WTC11 (cell line): ENCODE results near the gene MUC20. TPM values are rescaled to one million over a fixed set of nuclear protein-coding genes. Genes with fewer than 3 reads are reported as not detected.

Experiments used
- ATAC-seq: fragments of 200-7000 bp; cut with Tn5 transposase; 2 replicates; pipeline ENCODE4 v1.10.0; 2021; ENCODE audit warnings: mild to moderate bottlenecking, moderate library complexity
- CTCF ChIA-PET: fragments of 300-600 bp; sonication (Branson Sonifier 250); formaldehyde crosslinking; loops from one replicate; lab custom pipeline; 2021; ENCODE audit warnings: antibody characterized with exemption; lab: Charles Lee
- POLR2A ChIA-PET: fragments of 350-600 bp; sonication (Branson Sonifier 250); formaldehyde crosslinking; loops from one replicate; lab custom pipeline; 2021; ENCODE audit warnings: antibody characterized with exemption; lab: Charles Lee
- DNase-seq: peaks from one replicate; pipeline ENCODE4 v3.0.0; 2021; ENCODE audit warnings: low spot score
- H3K27ac Mint-ChIP-seq: 2 replicates; pipeline ENCODE4 v1.8.0; 2021; ENCODE audit warnings: mixed read lengths
- H3K27me3 Mint-ChIP-seq: 2 replicates; pipeline ENCODE4 v1.8.0; 2021; ENCODE audit warnings: low read depth, mild to moderate bottlenecking, moderate library complexity, mixed read lengths
- H3K36me3 Mint-ChIP-seq: 2 replicates; pipeline ENCODE4 v1.8.0; 2021; ENCODE audit warnings: mixed read lengths
- H3K4me1 Mint-ChIP-seq: 2 replicates; pipeline ENCODE4 v1.8.0; 2022; ENCODE audit warnings: mixed read lengths
- H3K4me3 Mint-ChIP-seq: 2 replicates; pipeline ENCODE4 v1.8.0; 2021; ENCODE audit warnings: mild to moderate bottlenecking, moderate library complexity, mixed read lengths
- H3K9me3 Mint-ChIP-seq: 2 replicates; pipeline ENCODE4 v1.8.0; 2021; ENCODE audit warnings: mixed read lengths
- CREB1 ChIP-seq: sonication (generic); formaldehyde crosslinking; IDR thresholded peaks from 2 replicates; pipeline ENCODE4 v1.8.0; 2023; ENCODE audit warnings: mild to moderate bottlenecking, missing genetic modification reagents
- E2F4 ChIP-seq: sonication (generic); formaldehyde crosslinking; IDR thresholded peaks from 2 replicates; pipeline ENCODE4 v1.8.1; 2022; ENCODE audit warnings: low read depth, mild to moderate bottlenecking, moderate library complexity, missing genetic modification reagents, borderline replicate concordance
- FOXP1 ChIP-seq: sonication (generic); formaldehyde crosslinking; IDR thresholded peaks from 2 replicates; pipeline ENCODE4 v1.8.0; 2022; ENCODE audit warnings: missing genetic modification reagents, mild to moderate bottlenecking, moderate library complexity, borderline replicate concordance
- GRHL2 ChIP-seq: fragments of 250-450 bp; sonication (Bioruptor Pico); IDR thresholded peaks from 2 replicates; pipeline ENCODE4 v1.8.0; 2022; ENCODE audit warnings: mild to moderate bottlenecking, moderate library complexity; ENCODE audit not compliant: insufficient replicate concordance, severe bottlenecking
- JAZF1 ChIP-seq: fragments of 250-450 bp; sonication (Bioruptor Pico); IDR thresholded peaks from 2 replicates; pipeline ENCODE4 v1.9.0; 2021; ENCODE audit warnings: moderate library complexity, mild to moderate bottlenecking, inconsistent platforms
- NR3C1 ChIP-seq: sonication (generic); formaldehyde crosslinking; conservative IDR thresholded peaks from 2 replicates; pipeline ENCODE4 v1.8.1; 2023; ENCODE audit warnings: low read depth, mild to moderate bottlenecking, missing genetic modification reagents
- ZNF317 ChIP-seq: sonication (generic); formaldehyde crosslinking; IDR thresholded peaks from 2 replicates; pipeline ENCODE4 v1.8.1; 2023; ENCODE audit warnings: low read depth, mild to moderate bottlenecking, moderate library complexity, missing genetic modification reagents, borderline replicate concordance
- ZNF532 ChIP-seq: fragments of 250-450 bp; sonication (Bioruptor Pico); IDR thresholded peaks from 2 replicates; pipeline ENCODE4 v1.9.0; 2021; ENCODE audit warnings: mild to moderate bottlenecking, borderline replicate concordance
- total RNA-seq: library from RNA; stranded (reverse); gene quantifications from 3 replicates; pipeline ENCODE4 v1.2.3, GENCODE V29; 2021
- TF ChIP-seq, protein P1 (sequence below): fragments of 250-450 bp; sonication (Bioruptor Pico); IDR thresholded peaks from 2 replicates; pipeline ENCODE4 v1.8.0; 2021; ENCODE audit warnings: mild to moderate bottlenecking
- TF ChIP-seq, protein P2 (sequence below): sonication (generic); formaldehyde crosslinking; IDR thresholded peaks from 2 replicates; pipeline ENCODE4 v1.8.0; 2022; ENCODE audit warnings: missing genetic modification reagents

The MUC20 gene
- total RNA-seq, 1 experiment from 2014 or later = 0.77 TPM

GRCh38 chr3:195761123-195761566 is 40.4 kb downstream of the MUC20 start:
- H3K4me3 Mint-ChIP-seq = no peak overlapping the region
- ATAC-seq = no peak
- peaks cover 8% of the 10 kb centered on the region for H3K4me1 Mint-ChIP-seq
- CTCF ChIA-PET = interaction anchor here (0.9 to 1.1 kb wide), 2 partner anchors 134 to 154 kb away, joined by 3 read pairs; no protein-coding TSS in a partner anchor
- POLR2A ChIA-PET = no interaction called here
- H3K27me3 Mint-ChIP-seq = no peaks in the 10 kb centered on the region
- H3K36me3 Mint-ChIP-seq = no peaks in the 10 kb centered on the region
- no peaks in the 10 kb centered on the region for H3K9me3 Mint-ChIP-seq
- no peak for DNase-seq
- TF ChIP-seq E2F4 (CRISPR knock-in tag) (no peak), JAZF1 (CRISPR knock-in tag) (no peak), FOXP1 (CRISPR knock-in tag) (no peak), ZNF317 (no peak), GRHL2 (CRISPR knock-in tag) (no peak), ZNF532 (CRISPR knock-in tag) (no peak), CREB1 (CRISPR knock-in tag) (no peak)
- TF ChIP-seq, protein P1, sequence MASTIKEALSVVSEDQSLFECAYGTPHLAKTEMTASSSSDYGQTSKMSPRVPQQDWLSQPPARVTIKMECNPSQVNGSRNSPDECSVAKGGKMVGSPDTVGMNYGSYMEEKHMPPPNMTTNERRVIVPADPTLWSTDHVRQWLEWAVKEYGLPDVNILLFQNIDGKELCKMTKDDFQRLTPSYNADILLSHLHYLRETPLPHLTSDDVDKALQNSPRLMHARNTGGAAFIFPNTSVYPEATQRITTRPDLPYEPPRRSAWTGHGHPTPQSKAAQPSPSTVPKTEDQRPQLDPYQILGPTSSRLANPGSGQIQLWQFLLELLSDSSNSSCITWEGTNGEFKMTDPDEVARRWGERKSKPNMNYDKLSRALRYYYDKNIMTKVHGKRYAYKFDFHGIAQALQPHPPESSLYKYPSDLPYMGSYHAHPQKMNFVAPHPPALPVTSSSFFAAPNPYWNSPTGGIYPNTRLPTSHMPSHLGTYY (CRISPR knock-in tag) = no peak
- TF ChIP-seq, all 79 proteins: peak for 0
- no peak overlapping the region for H3K27ac Mint-ChIP-seq

- no peak for DNase-seq
- H3K27ac Mint-ChIP-seq = no peak overlapping the region
- CTCF ChIA-PET = no interaction called here
Measured at GRCh38 chr3:195761567-195762248, 40.9 kb downstream of the MUC20 start.

More at GRCh38 chr3:195761567-195762248, 40.9 kb downstream of the MUC20 start:
- POLR2A ChIA-PET = no interaction called here
- ATAC-seq = no peak
- no peak for TF ChIP-seq NR3C1 (CRISPR knock-in tag)
- TF ChIP-seq, protein P2, sequence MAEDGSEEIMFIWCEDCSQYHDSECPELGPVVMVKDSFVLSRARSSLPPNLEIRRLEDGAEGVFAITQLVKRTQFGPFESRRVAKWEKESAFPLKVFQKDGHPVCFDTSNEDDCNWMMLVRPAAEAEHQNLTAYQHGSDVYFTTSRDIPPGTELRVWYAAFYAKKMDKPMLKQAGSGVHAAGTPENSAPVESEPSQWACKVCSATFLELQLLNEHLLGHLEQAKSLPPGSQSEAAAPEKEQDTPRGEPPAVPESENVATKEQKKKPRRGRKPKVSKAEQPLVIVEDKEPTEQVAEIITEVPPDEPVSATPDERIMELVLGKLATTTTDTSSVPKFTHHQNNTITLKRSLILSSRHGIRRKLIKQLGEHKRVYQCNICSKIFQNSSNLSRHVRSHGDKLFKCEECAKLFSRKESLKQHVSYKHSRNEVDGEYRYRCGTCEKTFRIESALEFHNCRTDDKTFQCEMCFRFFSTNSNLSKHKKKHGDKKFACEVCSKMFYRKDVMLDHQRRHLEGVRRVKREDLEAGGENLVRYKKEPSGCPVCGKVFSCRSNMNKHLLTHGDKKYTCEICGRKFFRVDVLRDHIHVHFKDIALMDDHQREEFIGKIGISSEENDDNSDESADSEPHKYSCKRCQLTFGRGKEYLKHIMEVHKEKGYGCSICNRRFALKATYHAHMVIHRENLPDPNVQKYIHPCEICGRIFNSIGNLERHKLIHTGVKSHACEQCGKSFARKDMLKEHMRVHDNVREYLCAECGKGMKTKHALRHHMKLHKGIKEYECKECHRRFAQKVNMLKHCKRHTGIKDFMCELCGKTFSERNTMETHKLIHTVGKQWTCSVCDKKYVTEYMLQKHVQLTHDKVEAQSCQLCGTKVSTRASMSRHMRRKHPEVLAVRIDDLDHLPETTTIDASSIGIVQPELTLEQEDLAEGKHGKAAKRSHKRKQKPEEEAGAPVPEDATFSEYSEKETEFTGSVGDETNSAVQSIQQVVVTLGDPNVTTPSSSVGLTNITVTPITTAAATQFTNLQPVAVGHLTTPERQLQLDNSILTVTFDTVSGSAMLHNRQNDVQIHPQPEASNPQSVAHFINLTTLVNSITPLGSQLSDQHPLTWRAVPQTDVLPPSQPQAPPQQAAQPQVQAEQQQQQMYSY = peak; percentile 12; the same call in 1 of the 2 replicates
- TF ChIP-seq, all 79 proteins: peak for 1
- no peaks in the 10 kb centered on the region for H3K9me3 Mint-ChIP-seq
- no peaks in the 10 kb centered on the region for H3K36me3 Mint-ChIP-seq
- no peak overlapping the region for H3K4me3 Mint-ChIP-seq
- peaks cover 8% of the 10 kb centered on the region for H3K4me1 Mint-ChIP-seq
- no peaks in the 10 kb centered on the region for H3K27me3 Mint-ChIP-seq
